SIG-M5 (cell line): ENCODE data around the gene SPIRE2.
"Not testable (repeated sequence)": the region's sequence is repeated elsewhere in the genome, so short reads cannot be mapped to it uniquely, and the experiment has no call there.

Experiments
- DNase-seq: peaks from one replicate; lab custom pipeline; 2025; lab: John Stamatoyannopoulos, UW

SPIRE2 gene, protein sequence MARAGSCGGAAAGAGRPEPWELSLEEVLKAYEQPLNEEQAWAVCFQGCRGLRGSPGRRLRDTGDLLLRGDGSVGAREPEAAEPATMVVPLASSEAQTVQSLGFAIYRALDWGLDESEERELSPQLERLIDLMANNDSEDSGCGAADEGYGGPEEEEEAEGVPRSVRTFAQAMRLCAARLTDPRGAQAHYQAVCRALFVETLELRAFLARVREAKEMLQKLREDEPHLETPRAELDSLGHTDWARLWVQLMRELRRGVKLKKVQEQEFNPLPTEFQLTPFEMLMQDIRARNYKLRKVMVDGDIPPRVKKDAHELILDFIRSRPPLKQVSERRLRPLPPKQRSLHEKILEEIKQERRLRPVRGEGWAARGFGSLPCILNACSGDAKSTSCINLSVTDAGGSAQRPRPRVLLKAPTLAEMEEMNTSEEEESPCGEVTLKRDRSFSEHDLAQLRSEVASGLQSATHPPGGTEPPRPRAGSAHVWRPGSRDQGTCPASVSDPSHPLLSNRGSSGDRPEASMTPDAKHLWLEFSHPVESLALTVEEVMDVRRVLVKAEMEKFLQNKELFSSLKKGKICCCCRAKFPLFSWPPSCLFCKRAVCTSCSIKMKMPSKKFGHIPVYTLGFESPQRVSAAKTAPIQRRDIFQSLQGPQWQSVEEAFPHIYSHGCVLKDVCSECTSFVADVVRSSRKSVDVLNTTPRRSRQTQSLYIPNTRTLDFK

DNA sequence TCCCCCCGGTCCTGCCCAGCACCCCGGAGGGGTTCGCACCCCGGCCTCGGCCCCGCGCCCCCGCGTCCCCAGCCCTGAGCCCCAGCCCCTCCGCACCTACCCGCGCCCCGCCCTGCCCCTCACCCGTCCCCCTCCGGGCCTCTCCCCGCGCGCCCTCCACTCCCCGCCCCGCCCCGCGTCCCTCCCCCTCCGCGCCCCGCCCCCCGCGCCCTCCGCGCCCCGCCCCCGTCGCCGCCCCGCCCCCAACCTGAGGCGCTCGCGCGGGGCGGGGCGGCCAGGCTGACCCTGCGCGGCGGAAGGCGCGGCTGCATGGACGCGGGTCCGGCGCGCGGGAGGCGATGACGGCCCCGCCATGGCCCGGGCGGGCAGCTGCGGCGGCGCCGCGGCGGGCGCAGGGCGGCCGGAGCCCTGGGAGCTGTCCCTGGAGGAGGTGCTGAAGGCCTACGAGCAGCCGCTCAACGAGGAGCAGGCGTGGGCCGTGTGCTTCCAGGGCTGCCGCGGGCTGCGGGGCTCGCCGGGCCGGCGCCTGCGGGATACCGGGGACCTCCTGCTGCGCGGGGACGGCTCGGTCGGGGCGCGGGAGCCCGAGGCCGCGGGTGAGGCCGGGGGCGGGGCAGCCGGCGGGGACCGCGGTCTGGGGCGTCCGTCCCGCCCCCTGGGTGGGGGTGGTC, at the start of gene SPIRE2:
TSS of gene SPIRE2 (plus strand) at position 277 of the 671 bp plus-strand sequence. CDS start at position 353, 76 bp downstream.
- no peak for DNase-seq

DNA sequence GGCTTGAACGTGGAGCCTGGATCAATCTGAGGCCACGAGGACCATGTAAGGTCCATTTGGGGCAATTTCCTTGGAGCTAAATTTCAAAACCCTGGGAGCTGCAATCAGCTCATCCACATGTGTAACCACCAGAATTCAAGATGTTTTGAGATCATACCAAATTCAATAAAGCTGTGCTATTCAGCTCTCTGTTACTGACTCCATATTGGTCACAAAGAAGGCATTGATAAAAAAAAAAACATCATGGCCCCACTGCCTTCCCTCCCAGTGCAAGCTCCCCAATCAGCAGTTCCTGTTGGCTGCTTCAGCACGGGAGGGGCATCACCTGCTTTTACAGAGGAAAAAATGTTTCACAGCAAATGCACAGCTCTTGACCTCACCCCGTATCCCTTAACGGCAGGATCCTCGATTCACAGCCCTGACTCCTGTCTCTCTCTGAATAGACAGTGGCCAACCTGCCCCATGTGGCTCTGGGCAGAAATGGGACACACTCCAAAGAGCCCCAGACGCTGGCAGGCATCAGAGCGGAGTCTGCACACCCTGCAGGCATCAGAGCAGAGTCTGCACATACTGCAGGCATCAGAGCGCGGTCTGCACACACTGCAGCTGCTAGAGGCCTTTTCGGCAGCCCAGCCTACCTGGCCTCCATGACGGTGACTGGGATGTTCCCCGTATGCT, 48.9 kb upstream of the SPIRE2 start:
- no peak for DNase-seq

DNA sequence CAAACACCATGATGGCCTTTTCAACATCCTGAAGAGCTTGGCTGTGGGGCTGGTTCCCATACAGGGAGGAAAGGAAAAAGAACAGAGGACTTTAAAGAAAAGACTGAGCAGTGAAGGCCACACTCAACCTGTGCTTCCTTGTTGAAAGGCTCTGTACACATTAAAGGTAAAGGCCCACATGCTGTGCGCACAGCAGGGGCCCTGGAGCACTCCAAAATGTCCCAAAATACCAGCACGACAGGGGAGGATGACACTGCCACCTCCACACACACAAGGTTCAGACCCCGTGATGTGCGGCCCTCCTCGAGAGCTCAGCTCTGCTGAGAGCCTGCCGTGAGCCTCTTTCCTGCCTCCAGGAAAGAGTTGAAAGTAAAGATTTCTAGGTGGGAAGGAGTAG, 48.4 kb upstream of the SPIRE2 start:
- DNase-seq = no peak

DNA sequence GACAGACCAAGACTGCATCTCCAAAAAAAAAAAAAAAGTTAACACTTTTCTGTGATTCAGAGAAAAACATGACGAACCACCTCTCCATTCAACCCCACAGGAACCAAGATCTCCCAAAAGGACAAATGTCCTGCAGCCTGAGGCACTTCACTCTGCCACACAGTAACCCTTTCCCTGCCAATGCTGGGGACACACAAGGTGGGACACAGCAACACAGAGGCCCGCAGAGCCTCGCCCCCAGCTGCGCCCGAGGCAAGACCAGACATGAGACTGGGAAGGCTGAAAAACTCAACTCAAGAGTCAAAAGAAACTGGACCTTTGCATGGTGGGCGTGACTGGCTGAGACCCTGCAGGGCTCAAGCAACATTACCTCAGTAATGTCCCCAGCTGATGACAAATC, 45.8 kb upstream of the SPIRE2 start:
- DNase-seq = no peak

DNA sequence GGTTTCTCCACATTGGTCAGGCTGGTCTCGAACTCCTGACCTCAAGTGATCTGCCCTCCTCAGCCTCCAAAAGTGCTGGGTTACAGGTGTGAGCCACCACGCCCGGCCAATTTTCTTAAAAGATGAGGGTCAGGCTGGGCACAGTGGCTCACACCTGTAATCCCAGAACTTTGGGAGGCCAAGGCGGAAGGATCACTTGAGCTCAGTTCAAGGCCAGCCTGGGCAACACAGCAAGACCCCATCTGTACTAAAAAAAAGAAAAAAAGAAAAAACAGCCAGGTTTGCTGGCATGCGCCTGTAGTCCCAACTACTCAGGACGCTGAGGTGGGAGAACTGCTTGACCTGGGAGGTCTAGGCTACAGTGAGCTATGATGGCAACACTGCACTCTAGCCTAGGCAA, 44.3 kb upstream of the SPIRE2 start:
- DNase-seq = not testable (repeated sequence)

DNA sequence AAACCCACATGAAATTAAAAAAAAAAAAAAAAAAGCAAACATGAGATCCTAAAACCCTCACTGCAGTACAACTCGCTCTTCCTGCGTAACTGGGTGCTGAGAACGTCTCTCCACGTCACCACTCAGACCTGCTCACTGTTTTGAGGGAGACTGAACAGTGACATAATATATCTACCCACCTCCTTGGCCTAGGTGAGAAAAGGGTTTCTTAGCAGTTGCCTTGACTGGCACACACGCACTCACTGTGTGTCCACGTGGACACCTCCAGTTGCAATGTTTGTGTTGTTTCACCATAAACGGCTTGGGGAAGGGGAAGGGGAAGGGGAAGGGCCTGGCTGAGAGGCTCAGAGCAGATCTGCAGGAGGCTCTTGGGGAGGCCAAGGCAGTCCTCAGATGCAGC, 43.9 kb upstream of the SPIRE2 start:
- DNase-seq = no peak

DNA sequence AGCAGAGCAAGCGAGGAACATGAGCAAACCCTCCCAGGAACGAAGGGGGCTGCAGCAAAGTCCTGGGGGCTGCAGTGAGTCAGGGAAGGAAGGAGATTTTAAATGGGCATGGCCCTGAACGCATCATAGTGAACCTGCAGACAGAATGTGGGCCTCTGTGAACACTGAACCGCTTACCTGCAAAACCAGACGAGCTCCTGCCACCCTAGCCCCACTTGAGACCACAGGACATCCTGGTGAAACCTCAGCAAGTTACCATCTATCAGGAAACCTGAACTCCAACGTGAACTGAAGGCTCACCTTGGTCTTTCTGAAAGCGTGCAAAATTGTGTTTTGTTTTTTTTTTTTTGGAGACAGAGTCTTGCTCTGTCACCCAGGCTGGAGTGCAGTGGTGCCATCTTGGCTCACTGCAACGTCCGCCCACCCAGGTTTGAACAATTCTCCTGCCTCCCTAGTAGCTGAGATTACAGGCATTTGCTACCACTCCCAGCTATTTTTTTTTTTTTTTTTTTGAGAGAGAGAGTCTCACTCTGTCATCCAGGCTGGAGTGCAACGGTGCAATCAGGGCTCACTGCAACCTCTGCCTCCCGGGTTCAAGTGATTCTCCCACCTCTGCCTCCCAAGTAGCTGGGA, 42.6 kb upstream of the SPIRE2 start:
- DNase-seq = no peak

DNA sequence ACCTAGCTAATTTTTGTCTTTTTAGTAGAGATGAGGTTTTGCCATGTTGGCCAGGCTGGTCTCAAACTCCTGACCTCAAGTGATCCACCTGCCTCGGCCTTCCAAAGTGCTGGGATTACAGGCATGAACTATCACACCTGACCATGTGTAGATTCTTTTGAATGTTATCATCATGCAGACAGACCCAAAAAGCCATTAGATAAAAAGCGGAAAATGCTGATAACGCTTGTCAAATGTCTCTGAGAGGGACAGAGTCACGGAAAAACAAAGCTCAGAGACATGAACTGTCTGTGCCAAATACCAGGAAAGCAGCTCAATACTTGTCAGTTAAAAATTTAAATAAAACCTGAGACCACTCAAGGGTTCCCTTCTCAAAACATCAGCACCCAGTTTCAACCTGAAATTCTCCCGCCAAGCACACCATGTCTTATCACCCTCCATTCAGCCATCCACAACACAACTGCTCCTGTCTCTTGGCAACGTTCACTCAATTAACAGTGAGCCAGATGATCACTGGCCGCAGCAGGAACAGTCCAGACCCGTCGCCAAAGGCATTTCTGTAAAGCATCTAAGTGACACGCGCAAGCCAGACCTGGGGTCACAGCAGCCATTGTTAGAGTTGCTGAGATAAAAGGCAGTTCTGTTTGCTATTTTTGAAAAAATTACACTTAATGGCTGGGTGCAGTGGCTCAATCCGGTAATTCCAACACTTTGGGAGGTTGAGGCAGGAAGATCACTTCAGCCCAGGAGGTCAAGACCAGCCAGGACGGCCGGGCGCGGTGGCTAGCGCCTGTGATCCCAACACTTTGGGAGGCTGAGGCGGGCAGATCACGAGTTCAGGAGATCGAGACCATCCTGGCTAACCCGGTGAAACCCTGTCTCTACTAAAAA, 41.6 kb upstream of the SPIRE2 start:
- no peak for DNase-seq

DNA sequence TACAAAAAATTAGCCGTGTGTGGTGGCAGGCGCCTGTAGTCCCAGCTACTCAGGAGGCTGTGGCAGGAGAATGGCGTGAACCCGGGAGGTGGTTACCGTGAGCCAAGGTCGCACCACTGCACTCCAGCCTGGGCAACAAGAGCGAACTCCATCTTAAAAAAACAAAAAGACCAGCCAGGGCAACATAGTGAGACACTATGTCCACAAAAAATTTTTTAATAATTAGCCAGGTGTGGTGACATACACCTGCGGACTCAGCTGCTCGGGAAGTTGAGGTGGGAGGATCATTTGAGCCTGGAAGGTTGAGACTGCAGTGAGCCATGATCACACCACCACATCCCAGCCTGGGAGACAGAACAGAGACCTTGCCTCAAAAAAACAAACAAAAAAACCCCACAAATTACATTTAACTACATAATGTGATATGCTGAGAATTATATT, 40.9 kb upstream of the SPIRE2 start:
- DNase-seq = no peak

DNA sequence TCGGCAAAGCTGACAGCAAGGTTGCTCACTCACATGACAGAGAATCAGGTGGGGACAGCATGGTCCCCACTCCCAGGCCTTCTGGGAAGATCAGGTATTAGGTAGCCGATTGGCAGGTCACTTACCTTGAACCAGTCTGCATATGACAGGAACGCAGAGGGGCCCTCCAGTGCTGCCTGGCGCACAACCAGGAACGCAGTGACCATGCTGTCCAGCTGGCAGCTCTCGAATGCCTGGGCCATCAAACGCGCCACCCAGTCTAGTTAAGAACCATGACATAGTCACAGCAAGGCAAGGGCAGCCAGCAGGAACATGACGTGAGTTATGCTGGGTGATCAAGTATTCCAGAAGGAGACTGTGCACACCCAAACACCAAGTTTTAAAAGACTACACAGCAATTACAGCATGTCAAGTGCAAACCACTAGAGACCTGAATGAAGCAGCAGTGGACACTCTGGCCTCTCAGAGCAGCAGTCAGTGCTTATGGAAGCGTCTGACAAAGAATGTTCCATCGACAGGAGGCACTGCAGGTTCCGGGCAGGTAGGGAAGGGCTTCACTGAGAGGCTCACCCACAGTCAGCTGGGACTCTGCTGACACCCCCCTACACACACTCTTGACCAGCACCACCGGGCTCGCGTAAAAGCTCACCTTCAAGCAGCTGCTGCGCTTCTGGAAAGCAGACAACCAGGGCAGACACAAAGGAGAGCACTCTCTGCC, 36.8 kb upstream of the SPIRE2 start:
- no peak for DNase-seq

DNA sequence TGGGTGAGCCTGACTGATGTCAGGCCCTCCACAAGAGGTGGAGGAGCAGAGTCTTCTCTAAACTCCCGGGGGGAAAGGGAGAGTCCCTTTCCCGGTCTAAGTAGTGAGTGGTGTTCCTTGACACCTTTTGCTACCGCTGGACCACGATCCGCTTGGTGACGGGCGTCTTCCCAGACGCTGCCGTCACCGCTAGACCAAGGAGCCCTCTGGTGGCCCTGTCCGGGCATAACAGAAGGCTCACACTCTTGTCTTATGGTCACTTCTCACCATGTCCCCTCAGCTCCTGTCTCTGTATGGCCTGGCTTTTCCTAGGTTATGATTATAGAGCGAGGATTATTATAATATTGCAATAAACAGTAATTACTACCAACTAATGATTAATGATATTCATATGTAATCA, 35.2 kb upstream of the SPIRE2 start:
- DNase-seq = not testable (repeated sequence)

DNA sequence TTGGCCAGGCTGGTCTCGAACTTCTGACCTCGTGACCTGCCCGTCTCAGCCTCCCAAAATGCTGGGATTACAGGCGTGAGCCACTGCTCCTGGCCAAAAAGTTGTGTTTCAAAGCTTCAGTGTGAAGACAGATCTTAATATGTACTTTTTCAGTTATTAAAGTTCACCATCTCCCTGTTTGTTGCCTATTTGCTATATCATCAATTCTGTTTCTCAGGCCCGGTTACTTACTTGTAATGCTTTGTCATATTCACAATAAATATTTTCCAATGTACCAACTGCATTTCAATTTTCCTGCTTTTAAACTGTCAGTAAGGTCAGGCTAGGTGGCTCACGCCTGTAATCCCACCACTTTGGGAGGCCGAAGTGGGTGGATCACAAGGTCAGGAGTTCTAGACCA, 34.3 kb upstream of the SPIRE2 start:
- no peak for DNase-seq

DNA sequence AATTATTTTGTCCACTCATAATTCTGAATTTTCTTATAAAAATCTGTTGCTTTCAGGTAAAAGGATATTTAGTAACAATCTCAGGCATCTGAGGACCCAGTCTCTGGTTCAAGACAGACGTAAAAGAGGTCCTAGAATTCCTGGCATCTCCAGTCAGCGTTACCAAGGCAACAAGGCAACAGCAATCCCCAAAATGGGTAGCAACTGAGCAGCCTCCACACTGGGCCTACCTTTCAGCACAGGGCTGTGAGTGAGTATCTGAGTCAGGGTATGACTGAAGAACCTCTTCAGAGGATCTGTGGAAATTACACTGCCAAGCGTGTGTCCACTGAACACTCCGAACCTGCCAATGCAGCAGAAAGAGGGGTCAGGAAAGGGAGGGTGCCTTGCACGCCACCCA, 32.6 kb upstream of the SPIRE2 start:
- DNase-seq = no peak

DNA sequence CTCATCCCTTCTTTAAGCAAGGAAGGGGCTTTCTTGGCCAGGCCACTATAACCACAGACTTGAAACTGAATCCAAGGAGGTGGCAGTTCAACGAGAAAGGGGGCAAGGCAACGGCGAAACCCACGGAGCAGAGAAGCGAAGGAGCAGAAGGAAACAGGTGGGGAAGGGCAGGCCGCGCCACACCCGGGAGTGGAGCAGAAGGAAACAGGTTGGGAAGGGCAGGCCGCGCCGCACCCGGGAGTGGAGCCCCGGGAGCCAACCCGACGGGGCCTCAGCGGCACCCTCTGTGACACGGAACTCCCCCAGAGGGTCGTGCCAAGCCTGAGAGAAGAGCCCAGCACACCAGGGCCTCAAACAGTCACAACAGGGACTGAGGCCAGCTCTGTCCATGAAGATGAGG, 32.2 kb upstream of the SPIRE2 start:
- no peak for DNase-seq

DNA sequence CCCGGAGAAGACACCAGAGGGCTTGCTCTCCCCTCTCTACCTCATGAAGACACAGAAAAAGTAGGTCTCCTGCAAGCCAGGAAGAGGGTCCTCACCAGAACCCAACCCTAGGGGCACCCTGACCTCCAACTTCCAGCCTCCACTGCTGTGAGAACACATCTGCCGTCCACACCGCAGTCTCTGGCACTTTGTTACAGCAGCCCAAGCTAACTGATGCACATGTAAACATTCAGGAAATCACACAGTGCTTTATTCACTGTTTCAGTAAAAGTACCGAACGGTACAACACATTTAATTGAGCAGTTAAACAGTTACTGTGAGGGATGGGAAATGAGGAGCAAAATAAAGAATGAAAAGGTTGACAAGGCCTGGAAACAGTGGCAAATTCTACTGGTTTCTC, 30.1 kb upstream of the SPIRE2 start:
- no peak for DNase-seq

DNA sequence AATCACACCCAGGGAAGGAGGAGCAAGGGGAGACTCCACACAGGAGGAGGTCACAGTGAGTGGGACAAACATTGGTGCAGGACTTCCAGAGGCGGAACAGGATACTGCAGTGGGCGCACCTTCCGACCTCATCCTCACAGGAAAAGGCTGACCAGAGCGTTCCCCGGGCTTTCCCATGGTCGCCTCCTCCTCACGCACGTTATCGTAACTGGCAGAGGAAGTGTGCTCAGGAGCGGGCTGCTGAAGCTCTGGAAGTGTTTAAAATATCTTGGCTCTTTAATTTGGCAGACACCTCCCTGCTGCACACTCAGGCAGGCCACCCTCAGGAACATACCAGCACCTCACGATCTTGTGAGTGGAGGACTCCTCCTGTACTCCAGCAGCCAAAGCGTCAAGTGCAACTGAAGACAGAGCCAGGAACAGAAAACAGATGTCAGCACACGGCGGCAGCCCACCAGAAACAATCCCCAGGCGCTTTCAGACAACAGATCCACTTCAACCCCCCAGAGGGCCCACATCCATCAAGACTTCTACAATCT, 29.4 kb upstream of the SPIRE2 start:
- DNase-seq = no peak

DNA sequence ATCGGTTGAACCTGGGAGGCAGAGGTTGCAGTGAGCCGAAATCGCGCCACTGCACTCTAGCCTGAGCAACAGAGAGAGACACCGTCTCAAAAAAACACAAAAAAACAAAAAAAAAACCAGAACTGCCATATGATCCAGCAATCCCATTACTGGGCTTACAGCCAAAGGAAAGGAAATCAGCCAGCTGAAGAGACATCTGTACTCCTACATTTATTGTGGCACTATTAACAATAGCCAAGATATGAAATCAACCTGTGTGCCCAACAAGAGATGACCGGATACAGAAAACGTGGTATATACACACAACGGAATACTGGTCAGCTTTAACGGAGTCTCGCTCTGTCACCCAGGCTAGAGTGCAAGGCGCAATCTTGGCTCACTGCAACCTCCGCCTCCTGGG, 26.5 kb upstream of the SPIRE2 start:
- DNase-seq = no peak

DNA sequence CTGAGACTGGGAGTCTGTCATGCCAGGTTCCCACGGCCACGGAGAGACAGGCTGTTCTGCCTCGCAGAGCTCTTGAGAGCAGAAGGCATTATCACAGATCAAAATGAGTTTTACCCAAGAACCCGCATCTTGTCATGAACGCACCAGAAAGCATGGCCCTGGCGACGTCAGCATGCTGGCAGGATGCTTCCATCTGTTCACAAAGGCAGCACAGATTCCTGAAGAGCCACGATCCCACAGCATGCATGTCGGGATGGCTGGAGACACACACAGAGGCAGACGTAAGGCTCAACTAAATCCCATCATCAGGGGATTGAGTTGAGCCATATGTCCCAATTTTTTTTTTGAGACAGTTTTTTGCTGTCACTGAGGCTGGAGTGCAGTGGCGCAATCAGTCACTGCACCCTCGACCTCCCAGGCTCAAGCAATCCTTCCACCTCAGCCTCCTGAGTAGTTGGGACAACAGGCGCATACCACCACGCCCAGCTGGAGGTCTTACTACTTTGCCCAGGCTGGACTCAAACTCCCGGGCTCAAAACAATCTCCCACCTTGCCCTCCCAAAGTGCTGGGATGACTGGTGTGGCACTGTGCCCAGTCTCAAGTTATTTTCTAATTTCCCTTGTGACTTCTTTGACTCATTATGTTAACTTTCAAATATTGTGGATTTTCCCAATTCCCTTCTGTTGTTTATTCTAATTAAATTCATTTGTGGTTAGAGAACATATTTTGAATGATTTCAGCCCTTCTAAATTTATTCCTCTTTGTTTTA, 23.0 kb upstream of the SPIRE2 start:
- no peak for DNase-seq

DNA sequence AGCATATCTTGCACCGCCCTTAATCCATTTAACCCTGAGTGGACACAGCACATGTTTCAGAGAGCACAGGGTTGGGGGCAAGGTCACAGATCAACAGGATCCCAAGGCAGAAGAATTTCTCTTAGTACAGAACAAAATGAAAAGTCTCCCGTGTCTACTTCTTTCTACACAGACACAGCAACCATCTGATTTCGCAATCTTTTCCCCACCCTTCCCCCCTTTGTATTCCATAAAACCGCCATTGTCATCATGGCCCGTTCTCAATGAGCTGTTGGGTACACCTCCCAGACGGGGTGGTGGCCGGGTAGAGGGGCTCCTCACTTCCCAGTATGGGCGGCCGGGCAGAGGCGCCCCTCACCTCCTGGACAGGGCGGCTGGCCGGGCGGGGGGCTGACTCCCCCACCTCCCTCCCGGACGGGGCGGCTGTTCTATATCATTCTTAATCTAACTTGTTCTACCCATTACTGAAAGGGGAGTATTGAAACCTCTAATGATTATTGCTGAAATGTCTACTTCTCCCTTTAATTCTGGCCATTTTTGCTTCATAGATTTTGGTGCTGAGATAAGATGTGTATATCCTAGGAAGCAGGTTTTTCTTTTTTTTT, 21.6 kb upstream of the SPIRE2 start:
- DNase-seq = not testable (repeated sequence)
